Posterior vena cava (tissue), 2 donors: Measurements from ENCODE around the gene MUC12. TPM values are rescaled to one million over a fixed set of nuclear protein-coding genes. Genes with fewer than 3 reads are reported as not detected.

Experiments
- DNase-seq: peaks from one replicate; pipeline ENCODE4 v3.0.0-alpha.2; 2020; ENCODE audit warnings: low spot score
- intact Hi-C, 2 donors: fragments of 100-400 bp; cut with DNase I; formaldehyde crosslinking; loops; one replicate each; pipeline versions ENCODE4 v1.14.1 to v1.14.2; 2022 to 2023
- total RNA-seq, 2 donors: library from RNA; stranded (reverse); fragmentation: NEBNext Ultra II Directional; extraction: Animal tissue kit (Norgen Biotek cat#: 25700); gene quantifications; one replicate each; pipeline ENCODE4 v1.2.1, GENCODE V29; 2021
- donor health status: DM: yes; HTN: yes; CAD: no.
- donor health status: DM: yes; HTN: yes; CAD: no.

Gene MUC12
- total RNA-seq, 2 donors from 2014 or later, result 0.62 to 1.5 TPM

DNA sequence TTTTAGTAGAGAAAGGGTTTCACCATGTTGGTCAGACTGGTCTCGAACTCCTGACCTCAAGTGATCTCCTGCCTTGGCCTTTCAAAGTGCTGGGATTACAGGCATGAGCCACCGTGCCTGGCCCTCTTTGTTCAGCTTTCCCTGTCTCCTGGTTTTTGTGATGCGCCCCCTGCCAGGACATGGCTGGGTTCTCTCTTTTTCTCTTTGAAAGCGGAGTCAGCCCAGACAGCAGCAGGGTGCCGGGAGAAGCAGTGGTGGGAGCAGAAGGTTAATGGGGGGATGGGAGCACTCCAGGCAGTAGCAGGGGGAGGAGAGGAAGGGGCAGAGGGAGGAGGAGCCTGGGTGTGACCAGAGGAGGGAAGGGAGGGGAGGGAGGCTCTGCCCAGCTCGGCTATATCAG, 18.2 kb upstream of the MUC12 start:
- intact Hi-C loops, result no loop called here
- DNase-seq, result no peak

DNA sequence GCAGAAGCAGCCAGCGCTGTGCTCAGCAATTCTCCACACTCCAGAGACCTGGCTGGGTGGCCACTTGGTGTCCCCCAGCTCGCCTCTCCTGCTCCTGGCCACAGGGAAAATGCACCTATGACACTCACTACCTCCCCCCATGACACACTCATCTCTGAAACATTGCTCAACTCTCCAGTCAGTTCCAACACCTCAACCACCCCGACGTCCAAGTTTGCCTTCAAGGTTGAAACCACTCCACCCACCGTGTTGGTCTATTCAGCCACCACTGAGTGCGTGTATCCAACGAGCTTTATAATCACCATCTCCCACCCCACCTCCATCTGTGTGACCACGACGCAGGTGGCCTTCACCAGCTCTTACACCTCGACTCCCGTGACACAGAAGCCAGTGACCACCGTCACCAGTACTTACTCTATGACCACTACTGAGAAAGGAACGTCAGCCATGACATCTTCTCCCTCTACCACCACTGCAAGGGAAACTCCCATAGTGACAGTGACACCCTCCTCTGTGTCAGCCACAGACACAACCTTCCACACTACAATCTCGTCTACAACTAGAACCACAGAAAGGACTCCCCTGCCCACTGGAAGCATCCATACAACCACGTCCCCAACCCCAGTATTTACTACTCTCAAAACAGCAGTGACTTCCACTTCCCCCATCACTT, 17.3 kb upstream of the MUC12 start:
- DNase-seq, result no peak
- intact Hi-C loops, result no loop called here

DNA sequence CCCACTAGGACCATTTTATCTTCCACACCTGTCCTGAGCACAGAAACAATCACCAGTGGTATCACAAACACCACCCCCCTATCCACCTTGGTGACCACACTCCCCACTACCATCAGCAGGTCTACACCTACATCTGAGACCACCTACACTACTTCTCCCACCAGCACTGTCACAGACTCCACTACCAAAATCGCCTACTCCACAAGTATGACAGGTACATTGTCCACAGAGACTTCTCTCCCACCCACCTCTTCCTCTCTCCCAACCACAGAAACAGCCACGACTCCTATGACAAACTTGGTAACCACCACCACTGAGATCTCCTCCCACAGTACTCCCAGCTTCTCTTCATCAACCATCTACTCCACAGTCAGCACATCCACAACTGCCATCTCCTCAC, 16.7 kb upstream of the MUC12 start:
- intact Hi-C loops, result no loop called here
- DNase-seq, result no peak

DNA sequence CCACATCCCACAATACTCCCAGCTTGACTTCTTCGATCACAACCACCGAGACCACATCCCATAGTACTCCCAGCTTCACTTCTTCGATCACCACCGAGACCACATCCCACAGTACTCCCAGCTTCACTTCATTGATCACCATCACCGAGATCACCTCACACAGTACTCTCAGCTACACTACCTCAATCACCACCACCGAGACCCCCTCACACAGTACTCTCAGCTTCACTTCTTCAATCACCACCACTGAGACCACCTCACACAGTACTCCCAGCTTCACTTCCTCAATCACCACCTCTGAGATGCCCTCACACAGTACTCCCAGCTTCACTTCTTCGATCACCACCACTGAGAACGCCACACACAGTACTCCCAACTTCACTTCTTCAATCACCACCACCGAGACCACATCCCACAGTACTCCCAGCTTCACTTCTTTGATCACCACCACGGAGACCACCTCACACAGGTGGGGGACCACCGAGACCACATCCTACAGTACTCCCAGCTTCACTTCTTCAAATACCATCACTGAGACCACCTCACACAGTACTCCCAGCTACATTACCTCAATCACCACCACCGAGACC, 11.4 kb upstream of the MUC12 start:
- intact Hi-C loops, result no loop called here

DNA sequence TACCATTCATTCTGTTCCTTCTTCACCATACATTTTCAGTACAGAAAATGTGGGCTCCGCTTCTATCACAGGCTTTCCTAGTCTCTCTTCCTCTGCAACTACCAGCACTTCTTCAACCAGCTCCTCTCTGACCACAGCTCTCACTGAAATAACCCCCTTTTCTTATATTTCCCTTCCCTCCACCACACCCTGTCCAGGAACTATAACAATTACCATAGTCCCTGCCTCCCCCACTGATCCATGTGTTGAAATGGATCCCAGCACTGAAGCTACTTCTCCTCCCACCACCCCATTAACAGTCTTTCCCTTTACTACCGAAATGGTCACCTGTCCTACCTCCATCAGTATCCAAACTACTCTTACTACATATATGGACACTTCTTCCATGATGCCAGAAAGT, 9.5 kb upstream of the MUC12 start:
- intact Hi-C loops, result loop anchor here in 1 of 2 donors (10.0 kb wide), 1 partner anchor 105 kb away; no protein-coding TSS in a partner anchor
- no peak for DNase-seq

More for the DNA sequence above, 11.4 kb upstream of the MUC12 start:
- DNase-seq, result no peak

DNA sequence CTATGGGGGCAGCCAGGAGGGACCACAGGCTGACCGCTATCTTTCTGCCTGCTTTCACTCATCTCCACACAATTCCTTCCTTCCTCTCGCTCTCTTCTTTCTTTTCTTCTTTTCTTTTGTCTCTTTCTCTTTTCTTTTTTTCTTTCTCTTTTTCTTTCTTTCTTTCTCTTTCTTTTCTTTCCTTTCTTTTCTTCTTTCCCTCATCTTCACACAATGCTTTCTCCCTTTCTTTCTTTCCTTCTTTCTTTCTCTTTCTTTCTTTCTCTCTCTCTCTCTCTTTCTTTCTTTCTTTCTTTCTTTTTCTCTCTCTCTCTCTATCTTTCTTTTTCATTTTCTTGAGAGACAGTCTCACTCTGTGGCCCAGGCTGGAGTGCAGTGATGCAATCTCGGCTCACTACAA, 6.8 kb upstream of the MUC12 start:
- no peak for DNase-seq
- intact Hi-C loops, result loop anchor here in 1 of 2 donors (10.0 kb wide), 1 partner anchor 102 kb away; no protein-coding TSS in a partner anchor

DNA sequence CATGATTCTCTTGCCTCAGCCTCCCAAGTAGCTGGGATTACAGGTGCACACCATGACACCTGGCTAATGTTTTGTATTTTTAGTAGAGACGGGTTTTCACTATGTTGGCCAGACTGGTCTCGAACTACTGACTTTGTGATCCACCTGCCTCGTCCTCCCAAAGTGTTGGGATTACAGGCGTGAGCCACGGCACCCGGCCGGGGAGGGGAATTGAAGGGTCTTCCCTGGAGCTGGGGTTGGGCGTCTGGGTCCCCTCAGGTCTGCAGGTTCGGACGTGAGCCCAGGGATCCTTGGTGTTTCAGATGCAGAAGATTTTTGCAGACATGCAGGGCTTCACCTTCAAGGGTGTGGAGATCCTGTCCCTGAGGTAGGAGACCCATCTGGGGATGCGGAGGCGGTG, 6.0 kb upstream of the MUC12 start:
- intact Hi-C loops, result loop anchor here in 1 of 2 donors (10.0 kb wide), 1 partner anchor 101 kb away; no protein-coding TSS in a partner anchor
- no peak for DNase-seq

DNA sequence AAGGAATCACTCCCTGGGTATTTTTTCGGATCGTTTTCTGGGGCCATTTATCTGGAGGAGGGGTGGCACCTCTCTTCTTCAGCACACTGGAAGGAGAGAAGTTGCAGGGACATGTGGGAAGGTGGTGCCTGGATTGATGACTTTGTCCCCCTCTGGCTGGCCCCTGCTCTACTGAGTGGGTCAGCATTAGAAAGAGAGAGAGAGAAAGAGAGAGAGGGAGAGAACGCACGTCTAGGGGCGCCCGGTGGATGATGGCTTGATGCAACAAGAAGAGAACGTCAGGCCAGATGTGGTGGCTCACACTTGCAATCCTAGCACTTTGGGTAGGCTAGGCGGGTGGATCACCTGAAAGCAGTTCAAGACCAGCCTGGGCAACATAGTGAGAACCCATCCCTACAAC, 5.5 kb upstream of the MUC12 start:
- DNase-seq, result no peak
- intact Hi-C loops, result loop anchor here in 1 of 2 donors (10.0 kb wide), 1 partner anchor 101 kb away; no protein-coding TSS in a partner anchor

DNA sequence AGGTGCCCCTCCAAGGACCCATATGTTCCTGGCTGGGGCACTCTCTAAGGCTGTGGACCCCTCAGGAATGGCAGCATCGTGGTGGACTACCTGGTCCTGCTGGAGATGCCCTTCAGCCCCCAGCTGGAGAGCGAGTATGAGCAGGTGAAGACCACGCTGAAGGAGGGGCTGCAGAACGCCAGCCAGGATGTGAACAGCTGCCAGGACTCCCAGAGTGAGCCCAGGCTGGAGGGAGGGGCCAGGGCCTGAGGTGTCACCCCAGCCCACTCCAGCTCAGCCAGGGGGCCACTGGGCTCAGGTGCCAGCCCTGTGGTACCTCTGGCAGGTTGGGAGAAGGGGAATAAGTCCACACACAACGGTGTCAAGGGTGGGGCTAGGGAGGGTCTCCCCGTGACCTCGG, 4.7 kb upstream of the MUC12 start:
- DNase-seq, result no peak
- intact Hi-C loops, result loop anchor here (5.0 to 10.0 kb wide), 2 partner anchors 88 to 100 kb away; no protein-coding TSS in a partner anchor

DNA sequence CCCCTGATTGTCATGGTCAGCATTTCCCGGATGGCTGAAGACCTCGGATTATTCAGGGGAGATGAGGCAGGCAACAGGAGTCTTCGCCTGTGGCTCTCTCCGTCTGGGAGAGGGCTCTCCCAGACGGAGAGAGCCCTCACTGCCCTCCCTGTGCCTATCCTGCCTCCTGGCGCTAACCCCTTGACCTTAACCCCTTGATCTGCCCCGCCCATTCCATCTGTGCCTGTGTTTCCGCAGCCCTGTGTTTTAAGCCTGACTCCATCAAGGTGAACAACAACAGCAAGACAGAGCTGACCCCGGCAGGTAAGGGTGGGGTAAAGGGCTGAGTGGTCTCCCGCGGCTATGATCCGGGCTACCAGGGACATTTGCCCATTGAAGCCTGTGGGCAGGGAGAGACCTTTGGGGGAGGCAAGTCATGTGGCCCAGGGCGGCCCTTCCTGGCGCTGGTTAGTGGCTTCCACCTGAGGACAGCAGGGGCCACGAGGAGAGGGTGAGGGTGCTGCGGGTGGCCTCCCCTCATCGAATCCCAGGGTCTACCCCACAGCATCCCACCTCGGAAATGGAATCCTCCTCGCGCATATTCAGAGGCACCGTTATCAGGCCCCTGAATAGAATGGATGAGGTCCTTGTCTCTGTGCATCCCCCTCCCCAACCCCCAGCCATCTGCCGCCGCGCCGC, 4.2 kb upstream of the MUC12 start:
- intact Hi-C loops, result loop anchor here (5.0 to 10.0 kb wide), 2 partner anchors 87 to 100 kb away; no protein-coding TSS in a partner anchor
- no peak for DNase-seq

DNA sequence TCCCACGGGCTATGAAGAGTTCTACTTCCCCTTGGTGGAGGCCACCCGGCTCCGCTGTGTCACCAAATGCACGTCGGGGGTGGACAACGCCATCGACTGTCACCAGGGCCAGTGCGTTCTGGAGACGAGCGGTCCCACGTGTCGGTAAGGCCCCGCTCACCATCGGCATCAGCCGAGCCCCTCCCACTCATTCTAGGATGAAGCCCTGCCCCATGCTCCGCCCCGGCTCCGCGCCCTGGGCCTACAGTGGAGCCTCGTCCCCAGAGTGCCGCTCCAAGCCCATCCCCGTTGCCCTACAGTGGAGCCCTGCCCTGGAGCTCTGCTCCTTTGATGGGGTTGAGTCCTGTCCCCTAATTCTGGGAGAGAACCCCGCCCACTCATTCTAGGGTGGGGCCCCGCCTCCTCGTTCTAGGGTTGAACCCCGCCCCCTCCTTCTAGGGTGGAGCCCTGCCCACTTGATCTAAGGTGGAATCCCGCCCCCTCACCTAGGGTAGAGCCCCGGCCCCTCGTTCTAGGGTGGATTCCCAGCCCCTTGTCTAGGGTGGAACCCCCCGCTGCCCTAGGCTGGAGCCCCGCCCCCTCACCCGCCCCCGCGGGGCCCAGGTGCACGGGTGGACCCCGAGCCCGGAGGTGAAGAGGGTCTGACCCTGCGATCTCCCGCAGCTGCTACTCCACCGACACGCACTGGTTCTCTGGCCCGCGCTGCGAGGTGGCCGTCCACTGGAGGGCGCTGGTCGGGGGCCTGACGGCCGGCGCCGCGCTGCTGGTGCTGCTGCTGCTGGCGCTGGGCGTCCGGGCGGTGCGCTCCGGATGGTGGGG, 3.4 kb upstream of the MUC12 start:
- intact Hi-C loops, result loop anchor here (5.0 to 10.0 kb wide), 2 partner anchors 86 to 99 kb away; no protein-coding TSS in a partner anchor
- peak; percentile 92 for DNase-seq

DNA sequence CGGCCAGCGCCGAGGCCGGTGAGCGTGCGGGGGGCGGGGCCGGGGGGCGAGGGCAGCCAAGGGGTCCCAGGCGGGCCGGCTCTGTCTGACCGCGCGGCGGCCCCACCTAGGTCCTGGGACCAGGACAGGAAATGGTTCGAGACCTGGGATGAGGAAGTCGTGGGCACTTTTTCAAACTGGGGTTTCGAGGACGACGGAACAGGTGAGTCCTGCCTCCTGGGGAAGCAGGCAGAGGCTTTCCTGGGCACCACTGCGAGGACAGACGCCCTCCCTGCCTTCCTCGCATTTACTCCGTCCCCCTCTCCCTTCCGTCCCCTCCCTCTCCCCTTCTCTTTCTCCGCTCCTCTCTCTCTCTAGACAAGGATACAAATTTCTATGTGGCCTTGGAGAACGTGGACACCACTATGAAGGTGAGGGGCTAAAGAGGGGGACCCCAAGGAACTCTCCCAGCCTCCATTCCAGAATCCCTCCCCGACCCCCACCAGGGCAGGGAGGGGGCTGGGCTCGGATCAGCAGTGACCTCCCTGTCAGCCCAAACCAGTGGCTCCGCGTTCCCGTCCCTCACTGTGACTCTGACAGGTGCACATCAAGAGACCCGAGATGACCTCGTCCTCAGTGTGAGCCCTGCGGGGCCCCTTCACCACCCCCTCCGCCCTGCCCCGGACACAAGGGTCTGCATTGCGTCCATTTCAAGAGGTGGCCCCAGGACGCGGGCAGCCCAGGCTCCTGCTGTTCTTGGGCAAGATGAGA, 2.6 kb upstream of the MUC12 start:
- DNase-seq, result peak; percentile 86
- intact Hi-C loops, result loop anchor here (5.0 to 10.0 kb wide), 2 partner anchors 86 to 98 kb away; no protein-coding TSS in a partner anchor

DNA sequence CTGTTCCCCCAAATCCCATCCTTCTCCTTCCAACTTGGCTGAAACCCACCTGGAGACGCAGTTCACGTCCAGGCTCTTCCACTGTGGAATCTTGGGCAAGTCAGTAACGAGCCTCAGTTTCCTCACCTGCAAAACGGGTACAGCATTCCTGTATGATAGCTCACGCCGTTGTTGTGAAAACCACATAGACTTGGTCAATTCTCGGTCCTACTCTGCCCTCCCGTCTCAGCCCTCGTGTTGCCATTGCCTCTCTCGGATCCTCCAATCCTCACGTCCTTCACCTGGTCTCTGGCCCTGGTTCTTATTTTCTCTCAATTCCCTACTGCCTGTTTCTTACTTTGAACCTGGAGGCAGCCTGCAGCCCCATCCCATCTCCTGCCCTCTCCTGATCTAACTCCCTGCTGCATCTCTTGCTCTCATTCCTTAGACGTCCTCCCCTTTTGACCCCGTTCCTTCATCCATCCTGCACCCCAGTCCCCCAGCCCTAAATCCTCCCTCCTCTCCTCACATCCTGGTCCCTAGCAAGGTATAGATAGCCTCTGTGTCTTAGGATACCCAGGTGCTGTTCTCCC, 2.0 kb upstream of the MUC12 start:
- DNase-seq, result no peak
- intact Hi-C loops, result loop anchor here (5.0 to 10.0 kb wide), 2 partner anchors 85 to 97 kb away; no protein-coding TSS in a partner anchor

DNA sequence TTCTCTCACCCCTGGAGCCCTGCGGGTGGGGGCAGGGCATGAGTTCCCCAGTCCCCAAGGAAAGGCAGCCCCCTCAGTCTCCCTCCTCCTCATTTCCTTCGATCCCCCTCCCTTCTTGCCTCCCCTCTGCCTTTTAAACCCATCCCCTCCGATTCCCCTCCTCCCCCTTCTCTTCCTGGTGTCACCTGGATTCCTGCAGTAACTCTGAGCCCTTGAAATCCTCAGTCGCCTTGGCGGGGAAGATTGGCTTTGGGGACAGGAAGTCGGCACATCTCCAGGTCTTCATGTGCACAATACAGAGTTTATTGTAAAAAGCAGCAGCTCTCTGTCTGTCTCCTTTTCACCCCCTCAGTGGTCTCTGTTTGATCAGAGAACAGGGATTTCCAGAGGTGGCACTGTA, 1.3 kb upstream of the MUC12 start:
- intact Hi-C loops, result loop anchor here (5.0 to 10.0 kb wide), 2 partner anchors 84 to 97 kb away; no protein-coding TSS in a partner anchor
- no peak for DNase-seq

DNA sequence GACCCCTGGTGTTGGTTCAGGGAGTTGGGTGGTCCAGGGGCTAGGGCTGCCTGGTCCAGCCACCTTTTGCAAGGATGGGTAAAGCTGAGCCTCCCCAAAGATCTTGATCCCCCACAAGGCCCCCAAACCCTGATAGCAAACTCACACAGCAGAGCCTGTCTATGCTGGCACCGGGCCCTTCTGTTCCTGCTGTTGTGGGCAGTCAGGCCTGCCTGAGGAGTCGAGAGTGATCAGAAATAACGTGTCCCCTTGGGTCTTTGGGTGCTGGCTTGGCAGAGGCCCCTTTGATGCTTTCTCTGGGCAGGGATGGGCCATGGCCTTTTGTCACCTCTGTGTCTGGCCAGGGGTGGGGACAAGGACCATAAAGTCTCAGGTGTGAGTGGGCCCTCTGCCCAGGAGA, 715 bp upstream of the MUC12 start:
- intact Hi-C loops, result loop anchor here (5.0 to 10.0 kb wide), 2 partner anchors 84 to 96 kb away; no protein-coding TSS in a partner anchor
- DNase-seq, result no peak

DNA sequence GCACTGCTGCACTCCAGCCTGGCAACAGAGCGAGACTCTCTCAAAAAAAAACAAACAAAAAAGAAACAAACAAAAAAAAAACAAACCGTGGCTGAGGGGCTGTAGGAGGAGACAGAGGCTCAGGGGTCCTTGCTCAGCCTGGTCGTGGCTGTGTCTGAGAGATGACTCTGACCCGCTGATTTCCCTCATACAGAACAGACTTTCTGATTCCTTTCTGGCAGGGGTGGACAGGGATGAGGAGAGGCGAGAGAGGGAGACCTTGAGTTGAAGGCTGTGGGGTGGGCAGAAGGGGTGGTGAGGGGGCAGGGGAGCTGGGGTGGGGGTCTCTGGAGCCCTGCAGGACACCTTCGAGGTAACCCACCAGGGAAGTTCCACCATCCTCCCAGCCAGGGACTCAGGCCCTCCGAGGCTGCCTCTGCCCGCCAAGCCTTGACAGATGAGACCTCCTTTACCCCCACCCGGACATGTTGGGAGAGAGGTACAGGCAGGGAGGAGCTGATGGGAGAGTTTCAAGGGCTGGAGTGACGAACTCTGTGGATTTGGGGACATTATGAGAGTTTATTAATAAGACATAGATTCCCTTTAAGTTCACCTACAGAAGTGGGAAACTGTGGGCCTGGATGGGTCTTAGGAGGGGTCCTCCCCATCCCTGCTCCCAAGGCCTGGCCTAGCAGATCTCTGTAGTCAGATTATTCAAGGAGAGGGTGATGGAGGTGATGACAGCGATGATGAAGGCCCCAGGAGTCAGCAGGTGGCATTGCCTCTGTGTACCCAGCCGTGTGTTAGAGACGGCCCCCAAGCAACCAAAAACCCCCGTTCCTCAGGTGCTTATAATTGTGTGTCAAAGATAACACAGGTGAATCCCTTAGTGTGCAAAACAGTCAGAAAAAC, 2.0 kb downstream of the MUC12 start:
- no peak for DNase-seq
- intact Hi-C loops, result no loop called here

DNA sequence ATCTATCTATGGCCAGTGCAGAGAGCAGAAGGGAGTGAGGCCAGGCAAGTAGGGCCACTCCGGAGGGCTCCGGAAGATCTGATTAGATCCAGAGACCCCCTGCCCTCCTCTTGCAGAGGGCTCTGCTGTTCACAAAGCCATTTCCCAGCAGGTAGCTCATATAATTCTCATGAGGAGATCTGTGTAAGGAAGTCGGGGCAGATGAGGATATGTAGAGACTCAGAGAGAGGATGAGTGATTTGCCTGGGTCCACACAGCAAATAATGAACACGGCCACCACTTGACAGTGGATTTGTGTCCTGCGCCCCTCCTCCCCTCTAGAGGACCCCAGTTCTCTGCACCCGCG, 2.6 kb downstream of the MUC12 start:
- intact Hi-C loops, result no loop called here
- no peak for DNase-seq
